Ishikawa (cell line): ENCODE results near the gene CNTROB.

ENCODE experiments used
- EGR1 ChIP-seq: IDR thresholded peaks from 2 replicates; pipeline ENCODE4 v1.6.1; 2012
- EP300 ChIP-seq: IDR thresholded peaks from 2 replicates; pipeline ENCODE4 v1.6.1; 2012; ENCODE audit warnings: borderline replicate concordance
- FOXM1 ChIP-seq: IDR thresholded peaks from 2 replicates; pipeline ENCODE4 v1.6.1; 2012; ENCODE audit warnings: low read depth, borderline replicate concordance
- MAX ChIP-seq: IDR thresholded peaks from 2 replicates; pipeline ENCODE4 v1.6.1; 2012
- RAD21 ChIP-seq: IDR thresholded peaks from 2 replicates; pipeline ENCODE4 v1.6.1; 2012; ENCODE audit warnings: low read depth
- TAF1 ChIP-seq: IDR thresholded peaks from 2 replicates; pipeline ENCODE4 v1.6.1; 2012; ENCODE audit warnings: low read depth, mild to moderate bottlenecking
- USF1 ChIP-seq: IDR thresholded peaks from 2 replicates; pipeline ENCODE4 v1.6.1; 2012
- YY1 ChIP-seq: IDR thresholded peaks from 2 replicates; pipeline ENCODE4 v1.6.1; 2012; ENCODE audit warnings: low read depth
- ZBTB7A ChIP-seq: IDR thresholded peaks from 2 replicates; pipeline ENCODE4 v1.6.1; 2012; ENCODE audit warnings: low read depth

DNA sequence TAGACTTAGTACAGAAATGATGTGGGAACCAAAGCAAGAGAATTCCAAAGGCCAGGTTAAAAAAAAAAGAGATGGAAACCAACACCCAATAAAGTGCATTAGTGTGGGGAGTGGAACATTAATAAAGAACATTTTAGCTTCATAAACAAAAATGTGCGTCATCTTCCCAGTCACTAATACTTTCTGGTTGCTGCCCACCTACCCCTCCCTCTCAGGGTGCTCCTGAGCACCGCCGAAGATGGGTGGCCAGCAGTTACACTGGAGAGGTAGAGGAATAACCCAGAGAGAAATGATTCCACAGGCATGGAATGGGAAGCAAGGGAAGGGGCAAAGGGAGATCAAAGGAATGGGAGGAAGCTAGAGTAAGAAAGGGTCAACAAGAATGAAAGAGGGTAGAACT, 49.4 kb upstream of the CNTROB start:
- TF ChIP-seq TAF1 (no peak), EGR1 (no peak), FOXM1 (no peak), EP300 (no peak), ZBTB7A (no peak), USF1 (no peak), YY1 (no peak), RAD21 (no peak), MAX (no peak)
